HFFc6 (cell line): ENCODE data around the gene LENG8. TPM values are rescaled to one million over a fixed set of nuclear protein-coding genes. Genes with fewer than 3 reads are reported as not detected.
"Not testable (repeated sequence)": the region's sequence is repeated elsewhere in the genome, so short reads cannot be mapped to it uniquely, and the experiment has no call there.

Source experiments
- DNase-seq: peaks from one replicate; pipeline ENCODE4 v3.0.0-alpha.2; 2018
- H3K27ac Mint-ChIP-seq: 2 replicates; pipeline ENCODE4 v1.8.0; 2020; ENCODE audit warnings: mild to moderate bottlenecking, mixed read lengths
- H3K27me3 Mint-ChIP-seq: 2 replicates; pipeline ENCODE4 v1.8.0; 2021; ENCODE audit warnings: mild to moderate bottlenecking, moderate library complexity, mixed read lengths; ENCODE audit not compliant: insufficient read depth
- H3K36me3 Mint-ChIP-seq: 2 replicates; pipeline ENCODE4 v1.8.0; 2021; ENCODE audit warnings: low read depth, mixed read lengths
- H3K4me1 Mint-ChIP-seq: 2 replicates; pipeline ENCODE4 v1.8.0; 2020; ENCODE audit warnings: low read depth, mixed read lengths
- H3K4me3 Mint-ChIP-seq: 2 replicates; pipeline ENCODE4 v1.8.0; 2020; ENCODE audit warnings: mild to moderate bottlenecking, moderate library complexity, mixed read lengths
- H3K9me3 Mint-ChIP-seq: 2 replicates; pipeline ENCODE4 v1.8.0; 2020; ENCODE audit warnings: mild to moderate bottlenecking, mixed read lengths
- CTCF ChIP-seq: fragments of 200-600 bp; sonication (generic); IDR thresholded peaks from 2 replicates; pipeline ENCODE4 v1.5.0; 2021; ENCODE audit warnings: antibody characterized with exemption, mild to moderate bottlenecking
- total RNA-seq, 6 experiments: library from RNA; stranded (reverse); fragmentation: NEBNext Ultra II Directional; extraction: Animal tissue kit (Norgen Biotek cat#: 25700); gene quantifications; 2 replicates in 1 of 6; 3 replicates in 5 of 6; pipeline ENCODE4 v1.2.3, GENCODE V29; 2021

Gene LENG8
- total RNA-seq, 6 experiments from 2014 or later: 70.7 to 76.5 (median 74.0) TPM

- Mint-ChIP-seq H3K27me3 (peaks cover 16% of the 10 kb centered on the region), H3K4me3 (no peak overlapping the region), H3K9me3 (peaks cover 8% of the 10 kb centered on the region; the same call in 1 of the 2 replicates), H3K4me1 (no peaks in the 10 kb centered on the region; the same call in 1 of the 2 replicates), H3K27ac (no peak overlapping the region), H3K36me3 (no peaks in the 10 kb centered on the region)
- no peak for TF ChIP-seq CTCF
- DNase-seq: no peak
Observed at GRCh38 chr19:54493967-54494585, 45.1 kb downstream of the LENG8 start.

GRCh38 chr19:54495284-54495683 lies 46.3 kb downstream of the LENG8 start:
- not testable (repeated sequence) for H3K27ac Mint-ChIP-seq, H3K4me1 Mint-ChIP-seq, DNase-seq, H3K9me3 Mint-ChIP-seq, H3K4me3 Mint-ChIP-seq, H3K36me3 Mint-ChIP-seq
- peaks cover 14% of the 10 kb centered on the region for H3K27me3 Mint-ChIP-seq

GRCh38 chr19:54497747-54498450 lies 48.9 kb downstream of the LENG8 start:
- not testable (repeated sequence) for H3K9me3 Mint-ChIP-seq, H3K36me3 Mint-ChIP-seq, H3K27ac Mint-ChIP-seq, H3K4me1 Mint-ChIP-seq, H3K4me3 Mint-ChIP-seq, DNase-seq
- peaks cover 11% of the 10 kb centered on the region for H3K27me3 Mint-ChIP-seq

- not testable (repeated sequence) for H3K9me3 Mint-ChIP-seq, DNase-seq, H3K27ac Mint-ChIP-seq
Observed at GRCh38 chr19:54498451-54498772, 49.4 kb downstream of the LENG8 start.

GRCh38 chr19:54502518-54503048 lies 53.6 kb downstream of the LENG8 start, which contains the start of gene LAIR2:
Gene LAIR2 (plus strand): TSS chr19:54502831. CDS start chr19:54502919, 88 bp downstream.
- Mint-ChIP-seq H3K4me1 (no peaks in the 10 kb centered on the region), H3K36me3 (no peaks in the 10 kb centered on the region), H3K9me3 (peaks cover 7% of the 10 kb centered on the region; the same call in 1 of the 2 replicates), H3K4me3 (no peak within 1 kb of the TSS), H3K27ac (no peak within 1 kb of the TSS), H3K27me3 (peaks cover 4% of the 10 kb centered on the region; the same call in 1 of the 2 replicates)
- no peak for TF ChIP-seq CTCF
- no peak for DNase-seq

More at GRCh38 chr19:54498451-54498772, 49.4 kb downstream of the LENG8 start:
- H3K36me3 Mint-ChIP-seq, H3K4me1 Mint-ChIP-seq, H3K27me3 Mint-ChIP-seq, H3K4me3 Mint-ChIP-seq: not testable (repeated sequence)

GRCh38 chr19:54505542-54505941 lies 56.5 kb downstream of the LENG8 start:
- peaks cover 11% of the 10 kb centered on the region; the same call in 1 of the 2 replicates for H3K9me3 Mint-ChIP-seq
- H3K27ac Mint-ChIP-seq, DNase-seq, H3K4me1 Mint-ChIP-seq, H3K36me3 Mint-ChIP-seq, H3K27me3 Mint-ChIP-seq, H3K4me3 Mint-ChIP-seq: not testable (repeated sequence)

- Mint-ChIP-seq H3K36me3 (no peaks in the 10 kb centered on the region), H3K4me1 (no peaks in the 10 kb centered on the region), H3K4me3 (no peak overlapping the region), H3K27ac (no peak overlapping the region), H3K9me3 (peaks cover 11% of the 10 kb centered on the region; the same call in 1 of the 2 replicates), H3K27me3 (no peaks in the 10 kb centered on the region; the same call in 1 of the 2 replicates)
- no peak for TF ChIP-seq CTCF
- DNase-seq: no peak
Observed at GRCh38 chr19:54506079-54506478, 57.1 kb downstream of the LENG8 start.

- peaks cover 12% of the 10 kb centered on the region for H3K9me3 Mint-ChIP-seq
- not testable (repeated sequence) for H3K4me3 Mint-ChIP-seq, H3K27me3 Mint-ChIP-seq, H3K36me3 Mint-ChIP-seq, DNase-seq, H3K27ac Mint-ChIP-seq, H3K4me1 Mint-ChIP-seq
Observed at GRCh38 chr19:54507038-54507717, 58.2 kb downstream of the LENG8 start.
